ENCODE results near the gene RUNX3. TPM values are rescaled to one million over a fixed set of nuclear protein-coding genes. Genes with fewer than 3 reads are reported as not detected.

The RUNX3 gene
- total and polyA plus RNA-seq, 5 donors from 2014 or later: 12.0 to 268 (median 17.5) TPM

DNA sequence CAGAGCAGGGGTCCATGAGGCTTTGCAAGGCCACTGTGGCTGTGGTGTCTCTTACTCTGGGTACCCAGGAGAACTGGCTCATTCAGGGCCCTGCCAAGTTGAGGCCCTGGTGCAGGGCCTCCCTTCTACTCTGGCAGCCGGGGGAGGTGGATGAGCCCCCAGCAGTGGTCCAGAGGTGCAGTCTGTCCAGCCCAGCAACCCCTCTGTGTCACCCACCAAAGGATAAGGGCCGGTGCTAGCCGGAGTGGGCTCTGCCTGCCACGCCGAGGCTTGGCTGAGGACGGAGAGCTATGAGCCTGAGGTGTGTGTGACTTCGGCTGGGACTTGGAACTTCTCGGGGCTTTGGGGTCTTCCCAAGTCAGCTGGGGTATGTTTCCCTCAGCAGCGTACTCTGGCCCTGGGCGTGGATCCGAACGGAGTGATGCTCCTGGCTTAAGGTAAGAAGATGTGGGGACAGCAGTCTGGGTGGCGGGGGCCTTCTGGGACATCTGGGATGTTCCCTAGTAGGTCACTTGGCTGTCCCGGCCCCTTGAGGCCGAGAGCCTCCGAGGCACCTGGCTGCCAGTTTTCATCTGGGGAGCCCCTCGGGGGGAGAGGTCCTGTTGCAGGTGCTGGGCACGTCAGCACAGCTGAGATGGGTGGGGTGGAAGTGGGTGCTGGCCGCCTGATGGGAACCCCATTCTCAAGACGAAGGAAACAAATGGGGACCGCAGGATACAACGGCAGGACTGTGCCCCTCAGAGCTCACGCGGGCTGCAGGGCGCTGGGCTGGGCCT is 25.9 kb downstream of the RUNX3 start:
- no peak overlapping the region for H3K27ac Mint-ChIP-seq
- Histone ChIP-seq H3K27ac (ENCODE audit: insufficient read depth, low read length, poor library complexity, severe bottlenecking) (no peak overlapping the region), H3K27me3 (ENCODE audit: control insufficient read depth, insufficient read depth, low read length) (no peaks in the 10 kb centered on the region), H3K36me3 (ENCODE audit: control insufficient read depth, insufficient read depth, low read length) (peaks cover 74% of the 10 kb centered on the region), H3K9me3 (ENCODE audit: control insufficient read depth in 2 of 2, low read length in 2 of 2) (no peaks in the 10 kb centered on the region), H3K4me1 (ENCODE audit: control insufficient read depth, insufficient read depth, low read length, poor library complexity, severe bottlenecking) (no peaks in the 10 kb centered on the region), H3K4me3 (ENCODE audit: low read depth, low read length) (no peak overlapping the region)
- H3K36me3 Mint-ChIP-seq: peaks cover 26% of the 10 kb centered on the region
- H3K4me1 Mint-ChIP-seq: peaks cover 0 to 31% (median 17%) of the 10 kb centered on the region in 4 donors
- ATAC-seq (ENCODE audit: low read depth in 2 of 2) (no peak), DNase-seq (peak in 1 of 3 donors; percentile 0)
- peaks cover 4% of the 10 kb centered on the region for H3K27me3 Mint-ChIP-seq
- no peak overlapping the region for H3K4me3 Mint-ChIP-seq
- H3K9me3 Mint-ChIP-seq: no peaks in the 10 kb centered on the region

DNA sequence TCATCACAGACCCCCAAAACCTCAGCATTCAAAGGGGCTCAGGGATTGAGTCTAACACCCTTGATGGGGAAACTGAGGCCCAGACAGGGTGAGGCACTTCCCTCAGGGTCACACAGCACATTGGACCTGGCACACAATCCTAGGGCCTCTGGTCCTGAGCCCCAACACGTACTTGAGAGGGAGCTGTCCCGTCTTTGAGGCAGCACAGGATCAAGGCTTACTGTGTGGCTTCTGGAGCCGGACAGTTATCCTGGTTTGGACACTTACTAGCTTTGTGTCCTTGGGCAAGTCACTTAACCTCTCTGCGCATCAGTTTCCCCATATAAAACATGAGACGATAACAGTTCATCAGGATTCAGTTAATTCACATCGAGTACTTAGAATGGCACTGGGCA is 26.5 kb downstream of the RUNX3 start:
- Histone ChIP-seq H3K4me3 (ENCODE audit: low read depth, low read length) (no peak overlapping the region), H3K27ac (ENCODE audit: insufficient read depth, low read length, poor library complexity, severe bottlenecking) (no peak overlapping the region), H3K4me1 (ENCODE audit: control insufficient read depth, insufficient read depth, low read length, poor library complexity, severe bottlenecking) (peaks cover 3% of the 10 kb centered on the region), H3K9me3 (ENCODE audit: control insufficient read depth in 2 of 2, low read length in 2 of 2) (no peaks in the 10 kb centered on the region), H3K36me3 (ENCODE audit: control insufficient read depth, insufficient read depth, low read length) (peaks cover 68% of the 10 kb centered on the region), H3K27me3 (ENCODE audit: control insufficient read depth, insufficient read depth, low read length) (no peaks in the 10 kb centered on the region)
- H3K27me3 Mint-ChIP-seq: peaks cover 4% of the 10 kb centered on the region
- H3K4me3 Mint-ChIP-seq: no peak overlapping the region
- peaks cover 26% of the 10 kb centered on the region for H3K36me3 Mint-ChIP-seq
- peaks cover 0 to 34% (median 19%) of the 10 kb centered on the region in 4 donors for H3K4me1 Mint-ChIP-seq
- DNase-seq (peak in 1 of 3 donors; percentile 0), ATAC-seq (ENCODE audit: low read depth in 2 of 2) (no peak)
- no peaks in the 10 kb centered on the region for H3K9me3 Mint-ChIP-seq
- no peak overlapping the region for H3K27ac Mint-ChIP-seq

DNA sequence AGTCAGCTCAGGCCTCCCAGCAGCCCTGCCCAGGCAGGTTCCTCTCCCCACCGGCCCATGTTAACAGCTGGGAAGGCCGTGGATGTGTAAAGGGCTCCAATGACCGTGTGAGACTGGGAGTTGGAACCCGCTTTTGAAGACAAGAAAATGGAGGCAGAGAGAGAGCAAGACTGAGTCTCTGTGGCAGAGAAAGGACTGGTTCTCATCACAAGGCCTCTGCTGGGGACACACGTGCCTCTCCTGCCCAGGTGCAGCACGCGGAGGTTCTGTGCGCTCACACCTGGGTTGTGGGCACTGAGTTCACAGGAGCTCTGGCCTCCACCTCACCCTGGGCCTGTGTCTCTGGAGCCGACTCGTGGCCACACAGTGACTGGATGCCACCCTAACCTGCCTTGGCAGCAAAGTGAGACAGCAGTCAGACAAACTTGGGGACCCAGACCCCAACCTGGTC is 27.0 kb downstream of the RUNX3 start:
- Mint-ChIP-seq H3K4me3 (no peak overlapping the region), H3K36me3 (peaks cover 23% of the 10 kb centered on the region), H3K9me3 (no peaks in the 10 kb centered on the region), H3K27me3 (peaks cover 4% of the 10 kb centered on the region), H3K27ac (peak overlapping the region in 2 of 3 donors; percentile 15 to 42), H3K4me1 (peaks cover 0 to 35% (median 21%) of the 10 kb centered on the region in 4 donors)
- Histone ChIP-seq H3K27me3 (ENCODE audit: control insufficient read depth, insufficient read depth, low read length) (no peaks in the 10 kb centered on the region), H3K9me3 (ENCODE audit: control insufficient read depth in 2 of 2, low read length in 2 of 2) (no peaks in the 10 kb centered on the region), H3K36me3 (ENCODE audit: control insufficient read depth, insufficient read depth, low read length) (peaks cover 63% of the 10 kb centered on the region), H3K27ac (ENCODE audit: insufficient read depth, low read length, poor library complexity, severe bottlenecking) (no peak overlapping the region), H3K4me3 (ENCODE audit: low read depth, low read length) (no peak overlapping the region), H3K4me1 (ENCODE audit: control insufficient read depth, insufficient read depth, low read length, poor library complexity, severe bottlenecking) (peaks cover 8% of the 10 kb centered on the region)
- ATAC-seq (ENCODE audit: low read depth in 2 of 2): no peak
- DNase-seq: no peak

DNA sequence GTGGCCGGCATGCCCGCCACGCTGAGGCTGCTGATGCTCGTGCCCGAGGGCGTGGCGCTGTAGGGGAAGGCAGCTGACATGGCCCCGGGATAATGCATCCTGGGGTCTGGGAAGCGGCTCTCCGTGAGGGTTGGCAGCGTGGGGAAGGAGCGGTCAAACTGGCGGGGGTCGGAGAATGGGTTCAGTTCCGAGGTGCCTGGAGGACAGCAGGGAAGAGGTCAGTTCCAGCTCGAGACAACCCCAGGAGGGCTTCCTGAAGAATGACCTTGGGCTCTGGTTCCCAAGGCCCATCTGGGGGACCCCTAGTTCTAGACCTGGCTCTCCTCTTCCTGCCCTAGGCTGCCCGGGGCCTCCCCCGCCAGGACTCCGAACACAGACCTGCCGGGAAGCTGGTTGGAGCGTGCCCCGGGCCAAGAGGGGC is 27.6 kb downstream of the RUNX3 start:
- H3K4me3 Mint-ChIP-seq: no peak overlapping the region
- H3K36me3 ChIP-seq (ENCODE audit: control insufficient read depth, insufficient read depth, low read length): peaks cover 58% of the 10 kb centered on the region
- H3K27ac ChIP-seq (ENCODE audit: insufficient read depth, low read length, poor library complexity, severe bottlenecking): no peak overlapping the region
- ATAC-seq (ENCODE audit: low read depth in 2 of 2): no peak
- H3K4me1 Mint-ChIP-seq: peaks cover 0 to 33% (median 18%) of the 10 kb centered on the region in 4 donors
- peaks cover 9% of the 10 kb centered on the region for H3K4me1 ChIP-seq (ENCODE audit: control insufficient read depth, insufficient read depth, low read length, poor library complexity, severe bottlenecking)
- H3K27me3 Mint-ChIP-seq: peaks cover 4% of the 10 kb centered on the region
- peak overlapping the region in 1 of 3 donors; percentile 15 for H3K27ac Mint-ChIP-seq
- H3K9me3 Mint-ChIP-seq: no peaks in the 10 kb centered on the region
- no peak overlapping the region for H3K4me3 ChIP-seq (ENCODE audit: low read depth, low read length)
- DNase-seq: no peak
- H3K27me3 ChIP-seq (ENCODE audit: control insufficient read depth, insufficient read depth, low read length): no peaks in the 10 kb centered on the region
- no peaks in the 10 kb centered on the region for H3K9me3 ChIP-seq (ENCODE audit: control insufficient read depth in 2 of 2, low read length in 2 of 2)
- peaks cover 18% of the 10 kb centered on the region for H3K36me3 Mint-ChIP-seq

DNA sequence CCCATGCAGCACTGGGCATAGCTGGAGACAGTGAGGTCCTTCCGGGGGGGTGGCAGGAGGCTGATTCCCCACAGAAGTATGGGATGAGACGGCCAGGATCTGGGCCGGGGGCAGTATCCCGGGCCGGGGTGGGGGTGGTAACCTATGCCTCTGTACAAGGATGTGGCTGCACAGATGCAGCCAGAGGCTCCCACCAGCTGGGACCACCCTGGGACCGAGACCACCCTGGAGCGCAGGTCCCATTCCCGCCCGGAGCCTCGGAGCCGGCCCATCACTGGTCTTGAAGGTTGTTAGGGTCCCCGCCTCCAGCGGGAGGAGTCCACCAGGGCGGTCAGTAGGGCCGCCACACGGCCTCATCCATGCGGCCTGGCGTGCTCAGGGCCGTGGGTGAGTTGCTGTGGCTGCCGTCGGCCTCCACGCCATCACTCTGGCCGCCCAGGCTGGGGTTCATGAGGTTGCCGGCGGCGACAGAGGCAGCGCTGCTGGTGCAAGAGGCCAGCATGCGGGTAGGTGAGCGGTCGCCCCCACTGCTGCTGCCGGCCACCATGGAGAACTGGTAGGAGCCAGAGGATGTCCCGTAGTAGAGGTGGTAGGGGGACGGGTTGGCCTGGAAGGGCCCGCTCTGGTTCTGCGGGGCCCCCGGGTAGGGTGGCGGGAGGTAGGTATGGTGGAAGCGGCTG is 28.1 kb downstream of the RUNX3 start:
- H3K4me3 Mint-ChIP-seq: no peak overlapping the region
- H3K27ac Mint-ChIP-seq: peak overlapping the region in 2 of 3 donors; percentile 15 to 79
- Histone ChIP-seq H3K36me3 (ENCODE audit: control insufficient read depth, insufficient read depth, low read length) (peaks cover 53% of the 10 kb centered on the region), H3K27ac (ENCODE audit: insufficient read depth, low read length, poor library complexity, severe bottlenecking) (no peak overlapping the region), H3K27me3 (ENCODE audit: control insufficient read depth, insufficient read depth, low read length) (no peaks in the 10 kb centered on the region), H3K4me1 (ENCODE audit: control insufficient read depth, insufficient read depth, low read length, poor library complexity, severe bottlenecking) (peaks cover 9% of the 10 kb centered on the region), H3K9me3 (ENCODE audit: control insufficient read depth in 2 of 2, low read length in 2 of 2) (no peaks in the 10 kb centered on the region), H3K4me3 (ENCODE audit: low read depth, low read length) (no peak overlapping the region)
- ATAC-seq (ENCODE audit: low read depth in 2 of 2) (no peak), DNase-seq (no peak)
- peaks cover 4% of the 10 kb centered on the region for H3K27me3 Mint-ChIP-seq
- no peaks in the 10 kb centered on the region for H3K9me3 Mint-ChIP-seq
- peaks cover 16% of the 10 kb centered on the region for H3K36me3 Mint-ChIP-seq
- H3K4me1 Mint-ChIP-seq: peaks cover 0 to 31% (median 18%) of the 10 kb centered on the region in 4 donors

DNA sequence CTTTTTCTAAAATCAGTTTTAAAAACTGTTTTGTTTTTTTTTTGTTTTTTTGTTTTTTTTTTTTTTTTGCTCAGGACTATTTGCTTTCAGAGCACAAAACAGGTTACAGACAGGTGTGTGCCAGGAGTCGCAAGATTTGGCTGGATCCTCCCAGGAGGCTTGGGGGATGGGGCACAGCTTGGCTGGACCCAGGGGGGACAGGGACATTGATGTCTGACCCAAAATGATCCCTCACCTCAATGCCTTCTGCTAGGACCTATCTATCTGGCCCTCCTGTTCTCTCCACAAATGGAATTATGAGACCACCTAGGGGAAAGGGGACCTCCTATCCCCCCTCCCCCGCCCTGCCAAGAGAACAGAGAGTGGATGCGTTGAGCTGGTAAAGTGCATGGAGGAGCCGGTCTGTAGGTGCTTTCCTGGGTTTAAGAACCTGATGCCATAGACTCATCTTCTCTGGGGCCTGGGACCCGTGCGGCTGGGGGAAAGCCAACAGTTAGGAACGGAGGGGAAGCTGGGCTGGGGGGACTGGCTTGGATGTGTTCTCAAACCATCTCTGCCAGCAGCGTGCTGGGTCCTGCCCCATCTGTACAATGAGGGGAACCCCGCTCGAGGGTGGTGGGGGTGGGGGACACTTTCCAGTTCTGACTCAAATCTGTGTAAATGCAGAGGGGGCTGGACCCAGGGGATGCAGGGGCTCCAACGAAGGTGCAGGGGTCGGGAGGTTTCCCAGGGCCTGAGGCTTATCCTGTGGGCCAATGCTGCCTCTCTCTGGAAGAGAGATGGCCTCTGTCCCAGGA is 28.9 kb downstream of the RUNX3 start:
- peaks cover 4% of the 10 kb centered on the region for H3K27me3 Mint-ChIP-seq
- peaks cover 0 to 3% (median 0%) of the 10 kb centered on the region in 7 donors for H3K9me3 Mint-ChIP-seq
- H3K4me1 Mint-ChIP-seq: peaks cover 0 to 34% (median 19%) of the 10 kb centered on the region in 4 donors
- Histone ChIP-seq H3K4me3 (ENCODE audit: low read depth, low read length) (no peak overlapping the region), H3K27ac (ENCODE audit: insufficient read depth, low read length, poor library complexity, severe bottlenecking) (no peak overlapping the region), H3K4me1 (ENCODE audit: control insufficient read depth, insufficient read depth, low read length, poor library complexity, severe bottlenecking) (peaks cover 9% of the 10 kb centered on the region), H3K36me3 (ENCODE audit: control insufficient read depth, insufficient read depth, low read length) (peaks cover 45% of the 10 kb centered on the region), H3K9me3 (ENCODE audit: control insufficient read depth in 2 of 2, low read length in 2 of 2) (no peaks in the 10 kb centered on the region), H3K27me3 (ENCODE audit: control insufficient read depth, insufficient read depth, low read length) (no peaks in the 10 kb centered on the region)
- peak overlapping the region in 1 of 4 donors; percentile 27 for H3K4me3 Mint-ChIP-seq
- DNase-seq (no peak), ATAC-seq (ENCODE audit: low read depth in 2 of 2) (no peak)
- peaks cover 16% of the 10 kb centered on the region for H3K36me3 Mint-ChIP-seq
- peak overlapping the region in 1 of 3 donors; percentile 79 for H3K27ac Mint-ChIP-seq

DNA sequence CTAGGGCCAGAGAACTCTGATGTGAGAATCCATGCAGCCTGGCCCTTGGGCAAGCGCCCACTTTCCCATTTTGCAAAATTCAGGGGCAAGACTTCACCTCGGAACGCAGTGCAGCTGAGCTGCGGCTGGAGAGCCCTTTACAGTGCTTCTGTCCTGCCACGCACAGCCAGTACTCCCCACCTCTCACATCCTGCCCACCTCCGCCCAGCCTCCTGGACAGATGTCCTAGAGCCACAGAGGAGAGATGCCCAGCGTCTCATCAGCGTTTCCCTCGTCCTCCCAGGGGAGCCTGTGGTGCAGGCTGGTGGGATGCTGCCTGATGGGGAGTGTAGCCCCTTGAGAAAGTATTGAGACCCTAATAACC is 29.6 kb downstream of the RUNX3 start:
- Histone ChIP-seq H3K27ac (ENCODE audit: insufficient read depth, low read length, poor library complexity, severe bottlenecking) (no peak overlapping the region), H3K36me3 (ENCODE audit: control insufficient read depth, insufficient read depth, low read length) (peaks cover 39% of the 10 kb centered on the region), H3K9me3 (ENCODE audit: control insufficient read depth in 2 of 2, low read length in 2 of 2) (no peaks in the 10 kb centered on the region), H3K4me3 (ENCODE audit: low read depth, low read length) (no peak overlapping the region), H3K27me3 (ENCODE audit: control insufficient read depth, insufficient read depth, low read length) (no peaks in the 10 kb centered on the region), H3K4me1 (ENCODE audit: control insufficient read depth, insufficient read depth, low read length, poor library complexity, severe bottlenecking) (peaks cover 9% of the 10 kb centered on the region)
- ATAC-seq (ENCODE audit: low read depth in 2 of 2) (no peak), DNase-seq (no peak)
- Mint-ChIP-seq H3K4me1 (peaks cover 0 to 36% (median 20%) of the 10 kb centered on the region in 4 donors), H3K9me3 (peaks cover 0 to 3% (median 0%) of the 10 kb centered on the region in 7 donors), H3K27me3 (peaks cover 4% of the 10 kb centered on the region), H3K27ac (peak overlapping the region in 1 of 3 donors; percentile 75), H3K4me3 (peak overlapping the region in 2 of 4 donors; percentile 11 to 65), H3K36me3 (peaks cover 16% of the 10 kb centered on the region)
